Gastroesophageal sphincter (tissue), 4 donors: ENCODE results near the gene UCK1. TPM values are rescaled to one million over a fixed set of nuclear protein-coding genes. Genes with fewer than 3 reads are reported as not detected.
A peak's percentile ranks its signal among the peaks of the same experiment; 100 is the strongest.

Source experiments
- ATAC-seq: fragments of 150-250 bp; one replicate; pipeline ENCODE4 v1.9.1; 2016; ENCODE audit warnings: mild to moderate bottlenecking, moderate library complexity
- H3K27ac ChIP-seq, 4 donors: fragments of 200-600 bp; sonication (generic) in 3 of 4; 1 replicate in 3 of 4; 2 replicates in 1 of 4; pipeline ENCODE4 v1.5.1; 2016 to 2019
- H3K27me3 ChIP-seq: fragments of 200-600 bp; sonication (generic); one replicate; pipeline ENCODE4 v1.5.1; 2019
- H3K36me3 ChIP-seq, 2 donors: fragments of 200-600 bp; sonication (generic); one replicate each; pipeline ENCODE4 v1.5.1; 2019; ENCODE audit warnings: control low read depth in 1 of 2
- H3K4me1 ChIP-seq, 3 donors: fragments of 200-600 bp; sonication (generic); 1 replicate in 2 of 3; 2 replicates in 1 of 3; pipeline ENCODE4 v1.5.1; 2016 to 2019; ENCODE audit warnings: control low read depth in 2 of 3
- H3K4me3 ChIP-seq, 2 donors: fragments of 200-600 bp; sonication (generic); one replicate each; pipeline ENCODE4 v1.5.1; 2019; ENCODE audit warnings: mild to moderate bottlenecking in 1 of 2, moderate library complexity in 1 of 2
- H3K9me3 ChIP-seq, 3 donors: fragments of 200-600 bp; sonication (generic); one replicate each; pipeline ENCODE4 v1.5.1; 2017 to 2019; ENCODE audit warnings: control low read depth in 2 of 3
- EP300 ChIP-seq: sonication (generic); formaldehyde crosslinking; IDR thresholded peaks from one replicate; pipeline ENCODE4 v1.6.1; 2017; ENCODE audit warnings: antibody characterized with exemption, mild to moderate bottlenecking
- POLR2A ChIP-seq, 2 donors: fragments of 450-650 bp; IDR thresholded peaks; one replicate each; pipeline ENCODE4 v1.6.1; 2017; ENCODE audit warnings: antibody characterized with exemption in 2 of 2, mild to moderate bottlenecking in 2 of 2, moderate library complexity in 1 of 2
- POLR2AphosphoS5 ChIP-seq: sonication (generic); formaldehyde crosslinking; IDR thresholded peaks from one replicate; pipeline ENCODE4 v1.6.1; 2017; ENCODE audit warnings: antibody characterized with exemption
- WGBS, 2 donors: methylation state at CpG; one replicate each; pipeline ENCODE4 v1.1.5; 2018; ENCODE audit warnings: low coverage in 1 of 2; 5-methylcytosine and 5-hydroxymethylcytosine counted together
- total RNA-seq, 4 donors: library from RNA; depleted of rRNA; stranded (reverse); fragments of >200 nt; gene quantifications; one replicate each; pipeline ENCODE4 v1.1.0, GENCODE V29; 2016
- TF ChIP-seq, protein P1 (sequence below), 4 experiments: fragments of 200-600 bp in 2 of 4; fragments of 450-650 bp in 2 of 4; sonication (generic) in 1 of 4; IDR thresholded peaks; one replicate each; pipeline ENCODE4 v1.5.1; 2017 to 2019; ENCODE audit warnings: antibody characterized with exemption in 4 of 4, mild to moderate bottlenecking in 2 of 4, moderate library complexity in 2 of 4

The UCK1 gene
- total RNA-seq, 4 donors from 2014 or later = 46.8 to 125 (median 51.4) TPM

- H3K9me3 ChIP-seq = no peaks in the 10 kb centered on the region
- no peak overlapping the region for H3K4me3 ChIP-seq
- peaks cover 0 to 97% of the 10 kb centered on the region in 2 donors for H3K36me3 ChIP-seq
- TF ChIP-seq EP300 (no peak), POLR2AphosphoS5 (no peak), POLR2A (IDR thresholded peaks at IDR 0.05) (no peak)
- TF ChIP-seq, protein P1, sequence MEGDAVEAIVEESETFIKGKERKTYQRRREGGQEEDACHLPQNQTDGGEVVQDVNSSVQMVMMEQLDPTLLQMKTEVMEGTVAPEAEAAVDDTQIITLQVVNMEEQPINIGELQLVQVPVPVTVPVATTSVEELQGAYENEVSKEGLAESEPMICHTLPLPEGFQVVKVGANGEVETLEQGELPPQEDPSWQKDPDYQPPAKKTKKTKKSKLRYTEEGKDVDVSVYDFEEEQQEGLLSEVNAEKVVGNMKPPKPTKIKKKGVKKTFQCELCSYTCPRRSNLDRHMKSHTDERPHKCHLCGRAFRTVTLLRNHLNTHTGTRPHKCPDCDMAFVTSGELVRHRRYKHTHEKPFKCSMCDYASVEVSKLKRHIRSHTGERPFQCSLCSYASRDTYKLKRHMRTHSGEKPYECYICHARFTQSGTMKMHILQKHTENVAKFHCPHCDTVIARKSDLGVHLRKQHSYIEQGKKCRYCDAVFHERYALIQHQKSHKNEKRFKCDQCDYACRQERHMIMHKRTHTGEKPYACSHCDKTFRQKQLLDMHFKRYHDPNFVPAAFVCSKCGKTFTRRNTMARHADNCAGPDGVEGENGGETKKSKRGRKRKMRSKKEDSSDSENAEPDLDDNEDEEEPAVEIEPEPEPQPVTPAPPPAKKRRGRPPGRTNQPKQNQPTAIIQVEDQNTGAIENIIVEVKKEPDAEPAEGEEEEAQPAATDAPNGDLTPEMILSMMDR (IDR thresholded peaks at IDR 0.05) = no peak
- H3K27me3 ChIP-seq = no peaks in the 10 kb centered on the region
- 100% methylated on average over 1 of the region's 1 CpG; no CpG with 5 or more reads in 1 of the 2 donors for WGBS, 2 donors
- no peak for ATAC-seq
- H3K27ac ChIP-seq = peak overlapping the region in 2 of 4 donors; percentile 82 to 86
- peaks cover 4 to 52% (median 15%) of the 10 kb centered on the region in 3 donors for H3K4me1 ChIP-seq
Observed at GRCh38 chr9:131480258-131480657, 50.8 kb downstream of the UCK1 start.

- Histone ChIP-seq H3K9me3 (no peaks in the 10 kb centered on the region), H3K4me3 (no peak overlapping the region), H3K27me3 (no peaks in the 10 kb centered on the region), H3K27ac (no peak overlapping the region), H3K36me3 (peaks cover 0 to 97% of the 10 kb centered on the region in 2 donors), H3K4me1 (peaks cover 0 to 39% (median 5%) of the 10 kb centered on the region in 3 donors)
- ATAC-seq = no peak
- WGBS, 2 donors = 83 to 86% methylated on average over 2 to 8 of the region's 10 CpGs
- TF ChIP-seq EP300 (no peak), POLR2A (IDR thresholded peaks at IDR 0.05) (no peak), POLR2AphosphoS5 (no peak)
- TF ChIP-seq, protein P1 (IDR thresholded peaks at IDR 0.05) = no peak
Observed at GRCh38 chr9:131478911-131479310, 52.2 kb downstream of the UCK1 start.

- no peak for ATAC-seq
- peaks cover 0 to 97% of the 10 kb centered on the region in 2 donors for H3K36me3 ChIP-seq
- WGBS, 2 donors = 33 to 68% methylated on average over 3 of the region's 12 CpGs
- peak overlapping the region in 1 of 4 donors; percentile 27 for H3K27ac ChIP-seq
- H3K27me3 ChIP-seq = no peaks in the 10 kb centered on the region
- H3K9me3 ChIP-seq = no peaks in the 10 kb centered on the region
- TF ChIP-seq POLR2AphosphoS5 = no peak
- TF ChIP-seq POLR2A (IDR thresholded peaks at IDR 0.05) = no peak
- TF ChIP-seq, protein P1 (IDR thresholded peaks at IDR 0.05) = peak in 3 of 4 experiments; percentile 19 to 70 (median 39)
- no peak overlapping the region for H3K4me3 ChIP-seq
- H3K4me1 ChIP-seq = peaks cover 0 to 34% (median 4%) of the 10 kb centered on the region in 3 donors
Observed at GRCh38 chr9:131478421-131478868, 52.6 kb downstream of the UCK1 start.

- TF ChIP-seq POLR2AphosphoS5 = no peak
- TF ChIP-seq, protein P1 (IDR thresholded peaks at IDR 0.05) = no peak
- no peaks in the 10 kb centered on the region for H3K27me3 ChIP-seq
- no peak for ATAC-seq
- H3K4me3 ChIP-seq = no peak overlapping the region
- peak overlapping the region in 1 of 4 donors; percentile 27 for H3K27ac ChIP-seq
- H3K36me3 ChIP-seq = peaks cover 0 to 97% of the 10 kb centered on the region in 2 donors
- WGBS, 2 donors = 50% methylated on average over 2 of the region's 19 CpGs; no CpG with 5 or more reads in 1 of the 2 donors
- H3K9me3 ChIP-seq = no peaks in the 10 kb centered on the region
- peaks cover 0 to 29% (median 4%) of the 10 kb centered on the region in 3 donors for H3K4me1 ChIP-seq
Observed at GRCh38 chr9:131477816-131478419, 53.1 kb downstream of the UCK1 start.

- Histone ChIP-seq H3K27me3 (no peaks in the 10 kb centered on the region), H3K4me1 (peaks cover 0 to 23% (median under 1%) of the 10 kb centered on the region in 3 donors), H3K27ac (no peak overlapping the region), H3K4me3 (no peak overlapping the region), H3K36me3 (peaks cover 0 to 97% of the 10 kb centered on the region in 2 donors), H3K9me3 (no peaks in the 10 kb centered on the region)
- 80 to 100% methylated on average over 1 to 3 of the region's 11 CpGs for WGBS, 2 donors
- no peak for ATAC-seq
- TF ChIP-seq, protein P1 (IDR thresholded peaks at IDR 0.05) = no peak
- TF ChIP-seq EP300 = no peak
- TF ChIP-seq POLR2AphosphoS5 = no peak
- no peak for TF ChIP-seq POLR2A (IDR thresholded peaks at IDR 0.05)
Observed at GRCh38 chr9:131477367-131477766, 53.7 kb downstream of the UCK1 start.
